Astrocyte (in vitro differentiated cells and primary cell): ENCODE data around the gene MRPL46. TPM values are rescaled to one million over a fixed set of nuclear protein-coding genes. Genes with fewer than 3 reads are reported as not detected.
"Not testable (repeated sequence)": the region's sequence is repeated elsewhere in the genome, so short reads cannot be mapped to it uniquely, and the experiment has no call there.

Source experiments
- DNase-seq: peaks from one replicate; pipeline ENCODE4 v3.0.0-alpha.2; 2010; ENCODE audit warnings: low read depth
- FAIRE-seq: peaks from 2 replicates; lab custom pipeline; 2011; peaks lifted over from hg19 to GRCh38; lab: Jason Lieb, UNC
- H2AFZ ChIP-seq: 2 replicates; pipeline ENCODE4 v1.6.0; 2012; ENCODE audit warnings: low read depth, low read length, inconsistent platforms
- H3K27ac ChIP-seq: 2 replicates; pipeline ENCODE4 v1.5.1; 2011; ENCODE audit warnings: low read depth, low read length, inconsistent platforms
- H3K27me3 ChIP-seq: 2 replicates; pipeline ENCODE4 v1.6.0; 2011; ENCODE audit warnings: low read length, inconsistent platforms; ENCODE audit not compliant: insufficient read depth
- H3K36me3 ChIP-seq: 2 replicates; pipeline ENCODE4 v1.5.1; 2011; ENCODE audit warnings: low read length, inconsistent platforms; ENCODE audit not compliant: insufficient read depth
- H3K4me1 ChIP-seq: 2 replicates; pipeline ENCODE4 v1.5.1; 2011; ENCODE audit warnings: low read length, inconsistent platforms; ENCODE audit not compliant: insufficient read depth
- H3K4me2 ChIP-seq: 2 replicates; pipeline ENCODE4 v1.6.0; 2012; ENCODE audit warnings: low read length, inconsistent platforms
- H3K4me3 ChIP-seq: 2 replicates; pipeline ENCODE4 v1.5.1; 2011; ENCODE audit warnings: low read depth, mild to moderate bottlenecking, low read length, inconsistent platforms; ENCODE audit not compliant: insufficient read depth
- H3K79me2 ChIP-seq: 2 replicates; pipeline ENCODE4 v1.6.0; 2012; ENCODE audit warnings: mild to moderate bottlenecking, low read length, inconsistent platforms; ENCODE audit not compliant: insufficient read depth
- H3K9ac ChIP-seq: 2 replicates; pipeline ENCODE4 v1.6.0; 2012; ENCODE audit warnings: mild to moderate bottlenecking, low read length, inconsistent platforms
- H3K9me3 ChIP-seq: 2 replicates; pipeline ENCODE4 v1.5.1; 2012; ENCODE audit warnings: low read depth, mild to moderate bottlenecking, low read length, inconsistent platforms; ENCODE audit not compliant: insufficient read depth
- H4K20me1 ChIP-seq: 2 replicates; pipeline ENCODE4 v1.6.0; 2012; ENCODE audit warnings: low read length, inconsistent platforms; ENCODE audit not compliant: insufficient read depth
- H3K27ac Mint-ChIP-seq: one replicate; pipeline ENCODE4 v1.8.0; 2021; ENCODE audit warnings: mild to moderate bottlenecking, mixed read lengths; ENCODE audit not compliant: unreplicated experiment
- H3K27me3 Mint-ChIP-seq: one replicate; pipeline ENCODE4 v1.8.0; 2021; ENCODE audit warnings: low read depth, mixed read lengths; ENCODE audit not compliant: unreplicated experiment
- H3K36me3 Mint-ChIP-seq: one replicate; pipeline ENCODE4 v1.8.0; 2021; ENCODE audit warnings: low read depth, mixed read lengths; ENCODE audit not compliant: unreplicated experiment
- H3K4me1 Mint-ChIP-seq: one replicate; pipeline ENCODE4 v1.8.0; 2021; ENCODE audit warnings: low read depth, mixed read lengths; ENCODE audit not compliant: unreplicated experiment
- H3K4me3 Mint-ChIP-seq: one replicate; pipeline ENCODE4 v1.8.0; 2021; ENCODE audit warnings: mild to moderate bottlenecking, moderate library complexity, mixed read lengths; ENCODE audit not compliant: unreplicated experiment
- H3K9me3 Mint-ChIP-seq: one replicate; pipeline ENCODE4 v1.8.0; 2021; ENCODE audit warnings: mild to moderate bottlenecking, mixed read lengths; ENCODE audit not compliant: unreplicated experiment
- CTCF ChIP-seq: IDR thresholded peaks from 2 replicates; pipeline ENCODE4 v1.5.1; 2011; ENCODE audit warnings: low read depth, mild to moderate bottlenecking, inconsistent platforms, low read length, moderate library complexity; ENCODE audit not compliant: insufficient read depth
- EZH2 ChIP-seq: IDR thresholded peaks from 2 replicates; pipeline ENCODE4 v1.6.1; 2012; ENCODE audit warnings: mild to moderate bottlenecking, low read length, inconsistent platforms; ENCODE audit not compliant: insufficient read depth
- total RNA-seq: library from RNA; stranded (reverse); gene quantifications from 2 replicates; pipeline ENCODE4 v1.2.1, GENCODE V29; 2021

MRPL46 gene
- total RNA-seq, 1 donor from 2014 or later = 24.3 TPM

- Mint-ChIP-seq H3K4me1 (peaks cover 8% of the 10 kb centered on the region), H3K27ac (no peak overlapping the region), H3K9me3 (no peaks in the 10 kb centered on the region), H3K27me3 (no peaks in the 10 kb centered on the region), H3K36me3 (peaks cover 2% of the 10 kb centered on the region), H3K4me3 (no peak overlapping the region)
- Histone ChIP-seq H3K9me3 (no peaks in the 10 kb centered on the region), H3K4me1 (peaks cover 14% of the 10 kb centered on the region), H2AFZ (no peak overlapping the region), H4K20me1 (peaks cover 3% of the 10 kb centered on the region), H3K4me3 (no peak overlapping the region), H3K36me3 (peaks cover 4% of the 10 kb centered on the region), H3K4me2 (no peak overlapping the region), H3K9ac (no peak overlapping the region), H3K27me3 (no peaks in the 10 kb centered on the region), H3K27ac (no peak overlapping the region), H3K79me2 (peaks cover 45% of the 10 kb centered on the region)
- DNase-seq = no peak
- FAIRE-seq = no peak
- TF ChIP-seq CTCF (peak; percentile 6), EZH2 (no peak)
Measured at GRCh38 chr15:88470625-88471372, 3.6 kb upstream of the MRPL46 start.

GRCh38 chr15:88469321-88469720 lies 2.1 kb upstream of the MRPL46 start:
- H3K27me3 ChIP-seq = no peaks in the 10 kb centered on the region
- H3K9me3 ChIP-seq = no peaks in the 10 kb centered on the region
- peaks cover 3% of the 10 kb centered on the region for H4K20me1 ChIP-seq
- H3K4me2 ChIP-seq = no peak overlapping the region
- H3K36me3 Mint-ChIP-seq = peaks cover 2% of the 10 kb centered on the region
- peaks cover 19% of the 10 kb centered on the region for H3K4me1 Mint-ChIP-seq
- DNase-seq = no peak
- no peak overlapping the region for H3K4me3 Mint-ChIP-seq
- H3K27me3 Mint-ChIP-seq = no peaks in the 10 kb centered on the region
- H3K27ac ChIP-seq = no peak overlapping the region
- H3K79me2 ChIP-seq = peaks cover 51% of the 10 kb centered on the region
- no peak for FAIRE-seq
- TF ChIP-seq EZH2 (no peak), CTCF (no peak)
- no peak overlapping the region for H3K4me3 ChIP-seq
- H3K4me1 ChIP-seq = peaks cover 18% of the 10 kb centered on the region
- H3K9me3 Mint-ChIP-seq = no peaks in the 10 kb centered on the region
- no peak overlapping the region for H3K27ac Mint-ChIP-seq
- no peak overlapping the region for H3K9ac ChIP-seq
- no peak overlapping the region for H2AFZ ChIP-seq
- peaks cover 4% of the 10 kb centered on the region for H3K36me3 ChIP-seq

GRCh38 chr15:88468721-88469120 lies 1.5 kb upstream of the MRPL46 start:
- Mint-ChIP-seq H3K4me1 (peaks cover 23% of the 10 kb centered on the region), H3K4me3 (peak overlapping the region; percentile 93)
- H3K27ac Mint-ChIP-seq, H3K27me3 ChIP-seq, H4K20me1 ChIP-seq, H3K36me3 Mint-ChIP-seq, DNase-seq, H3K27ac ChIP-seq, H3K27me3 Mint-ChIP-seq, FAIRE-seq, H3K9me3 ChIP-seq, H3K9me3 Mint-ChIP-seq, H2AFZ ChIP-seq, H3K36me3 ChIP-seq: not testable (repeated sequence)
- H3K4me3 ChIP-seq = peak overlapping the region; percentile 98
- H3K9ac ChIP-seq = peak overlapping the region; percentile 87
- H3K4me2 ChIP-seq = peak overlapping the region; percentile 99
- H3K79me2 ChIP-seq = peaks cover 51% of the 10 kb centered on the region
- peaks cover 18% of the 10 kb centered on the region for H3K4me1 ChIP-seq
